Cardiac septum (tissue), 1 donor: ENCODE measurements around the gene OR1J4. TPM values are rescaled to one million over a fixed set of nuclear protein-coding genes. Genes with fewer than 3 reads are reported as not detected.
"Not testable (repeated sequence)": the region's sequence is repeated elsewhere in the genome, so short reads cannot be mapped to it uniquely, and the experiment has no call there.

Source experiments
- DNase-seq: peaks from one replicate; pipeline ENCODE4 v3.0.0-alpha.2; 2020; ENCODE audit warnings: low spot score
- intact Hi-C: fragments of 100-400 bp; cut with DNase I; formaldehyde crosslinking; loops from one replicate; pipeline ENCODE4 v1.14.0; 2022
- long read RNA-seq: library from polyadenylated mRNA; unstranded; transcript quantifications from one replicate; pipeline ENCODE4 v2.0.0, GENCODE V29; 2021
- total RNA-seq: library from RNA; stranded (reverse); fragmentation: NEBNext Ultra II Directional; extraction: Animal tissue kit (Norgen Biotek cat#: 25700); gene quantifications from one replicate; pipeline ENCODE4 v1.2.1, GENCODE V29; 2021
- donor health status: DM: no; HTN: no; CAD: no.

OR1J4 gene
- not detected for total RNA-seq
- long read RNA-seq = 0 reads

GRCh38 chr9:122518841-122519240 lies at the start of gene OR1J4:
TSS of gene OR1J4 (plus strand) at chr9:122519141. CDS start at chr9:122519141, 0 bp downstream.
- intact Hi-C loops = no loop called here
- no peak for DNase-seq

- intact Hi-C loops = no loop called here
Observed at GRCh38 chr9:122474561-122474960, 44.4 kb upstream of the OR1J4 start.

GRCh38 chr9:122475717-122476116 lies 43.2 kb upstream of the OR1J4 start:
- DNase-seq = no peak
- intact Hi-C loops = no loop called here

More at GRCh38 chr9:122474561-122474960, 44.4 kb upstream of the OR1J4 start:
- DNase-seq = no peak

- intact Hi-C loops = no loop called here
- DNase-seq = no peak
Observed at GRCh38 chr9:122477346-122477745, 41.6 kb upstream of the OR1J4 start.

- no peak for DNase-seq
Observed at GRCh38 chr9:122477826-122478225, 41.1 kb upstream of the OR1J4 start, which contains the start of gene OR1J1. TSS of gene OR1J1 (minus strand) at chr9:122477926. CDS start at chr9:122477926, 0 bp downstream.

GRCh38 chr9:122479062-122479461 lies 39.9 kb upstream of the OR1J4 start:
- intact Hi-C loops = no loop called here
- DNase-seq = no peak

More at GRCh38 chr9:122477826-122478225, 41.1 kb upstream of the OR1J4 start, which contains the start of gene OR1J1:
- intact Hi-C loops = no loop called here

- intact Hi-C loops = no loop called here
- no peak for DNase-seq
Observed at GRCh38 chr9:122498883-122499288, 20.1 kb upstream of the OR1J4 start.

- intact Hi-C loops = no loop called here
Observed at GRCh38 chr9:122506964-122507363, 12.0 kb upstream of the OR1J4 start.

GRCh38 chr9:122510502-122510901 lies 8.4 kb upstream of the OR1J4 start, which contains the start of gene OR1J2:
TSS of gene OR1J2 (plus strand) at chr9:122510802. CDS start at chr9:122510802, 0 bp downstream.
- intact Hi-C loops = no loop called here
- DNase-seq = no peak

More at GRCh38 chr9:122506964-122507363, 12.0 kb upstream of the OR1J4 start:
- DNase-seq = no peak

GRCh38 chr9:122518226-122518625 lies 715 bp upstream of the OR1J4 start:
- no peak for DNase-seq
- intact Hi-C loops = no loop called here

GRCh38 chr9:122519376-122519775 lies 435 bp downstream of the OR1J4 start:
- no peak for DNase-seq
- intact Hi-C loops = no loop called here

- intact Hi-C loops = no loop called here
- no peak for DNase-seq
Observed at GRCh38 chr9:122526602-122527001, 7.7 kb downstream of the OR1J4 start.

GRCh38 chr9:122527193-122527592 lies 8.3 kb downstream of the OR1J4 start, which contains the start of gene OR1N1:
TSS of gene OR1N1 (minus strand) at chr9:122527293. CDS start at chr9:122527293, 0 bp downstream.
- intact Hi-C loops = no loop called here
- no peak for DNase-seq

- DNase-seq = not testable (repeated sequence)
Observed at GRCh38 chr9:122531157-122531556, 12.2 kb downstream of the OR1J4 start.

GRCh38 chr9:122536134-122536533 lies 17.2 kb downstream of the OR1J4 start:
- intact Hi-C loops = no loop called here
- no peak for DNase-seq

More at GRCh38 chr9:122531157-122531556, 12.2 kb downstream of the OR1J4 start:
- intact Hi-C loops = not testable (repeated sequence)

- intact Hi-C loops, DNase-seq: not testable (repeated sequence)
Observed at GRCh38 chr9:122537066-122537465, 18.1 kb downstream of the OR1J4 start.

GRCh38 chr9:122538757-122539156 lies 19.8 kb downstream of the OR1J4 start:
- DNase-seq = no peak
- intact Hi-C loops = no loop called here

GRCh38 chr9:122546196-122546595 lies 27.3 kb downstream of the OR1J4 start:
- intact Hi-C loops = no loop called here
- DNase-seq = no peak

GRCh38 chr9:122551371-122551770 lies 32.4 kb downstream of the OR1J4 start:
- no peak for DNase-seq
- intact Hi-C loops = no loop called here

- intact Hi-C loops = no loop called here
Observed at GRCh38 chr9:122552812-122553211, 33.9 kb downstream of the OR1J4 start, which contains the start of gene OR1N2. TSS of gene OR1N2 (plus strand) at chr9:122553112. CDS start at chr9:122553212, 100 bp downstream.

GRCh38 chr9:122561446-122561845 lies 42.5 kb downstream of the OR1J4 start:
- intact Hi-C loops = no loop called here
- no peak for DNase-seq

More at GRCh38 chr9:122552812-122553211, 33.9 kb downstream of the OR1J4 start, which contains the start of gene OR1N2:
- no peak for DNase-seq
